ENCODE data around the gene TAS1R3.

The TAS1R3 gene

DNA sequence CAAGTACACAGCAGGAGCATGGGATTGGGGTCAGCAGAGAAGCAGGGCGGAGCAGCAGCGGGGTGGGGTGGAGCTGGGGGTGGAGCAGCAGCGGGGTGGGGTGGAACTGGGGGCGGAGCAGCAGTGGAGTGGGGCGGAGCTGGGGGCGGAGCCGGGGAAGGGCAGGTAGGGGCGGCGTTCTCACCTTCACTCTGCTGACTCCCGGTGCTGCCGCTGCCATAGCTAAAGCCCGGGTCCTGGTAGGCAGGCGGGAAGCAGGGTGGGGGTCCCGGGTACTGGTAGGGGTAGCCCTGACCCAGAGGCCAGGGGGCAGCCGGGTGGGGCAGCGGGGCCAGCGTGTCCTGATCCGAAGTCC, 6.7 kb downstream of the TAS1R3 start:
- H3K4me3 ChIP-seq (ENCODE audit: low read length) = no peak overlapping the region
- TF ChIP-seq, protein P1, sequence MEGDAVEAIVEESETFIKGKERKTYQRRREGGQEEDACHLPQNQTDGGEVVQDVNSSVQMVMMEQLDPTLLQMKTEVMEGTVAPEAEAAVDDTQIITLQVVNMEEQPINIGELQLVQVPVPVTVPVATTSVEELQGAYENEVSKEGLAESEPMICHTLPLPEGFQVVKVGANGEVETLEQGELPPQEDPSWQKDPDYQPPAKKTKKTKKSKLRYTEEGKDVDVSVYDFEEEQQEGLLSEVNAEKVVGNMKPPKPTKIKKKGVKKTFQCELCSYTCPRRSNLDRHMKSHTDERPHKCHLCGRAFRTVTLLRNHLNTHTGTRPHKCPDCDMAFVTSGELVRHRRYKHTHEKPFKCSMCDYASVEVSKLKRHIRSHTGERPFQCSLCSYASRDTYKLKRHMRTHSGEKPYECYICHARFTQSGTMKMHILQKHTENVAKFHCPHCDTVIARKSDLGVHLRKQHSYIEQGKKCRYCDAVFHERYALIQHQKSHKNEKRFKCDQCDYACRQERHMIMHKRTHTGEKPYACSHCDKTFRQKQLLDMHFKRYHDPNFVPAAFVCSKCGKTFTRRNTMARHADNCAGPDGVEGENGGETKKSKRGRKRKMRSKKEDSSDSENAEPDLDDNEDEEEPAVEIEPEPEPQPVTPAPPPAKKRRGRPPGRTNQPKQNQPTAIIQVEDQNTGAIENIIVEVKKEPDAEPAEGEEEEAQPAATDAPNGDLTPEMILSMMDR (conservative IDR thresholded peaks at IDR 0.05; ENCODE audit: low read depth, low read length) = no peak
- DNase-seq (ENCODE audit: low read depth) = no peak

GRCh38 chr1:1338278-1338677, 7.2 kb downstream of the TAS1R3 start:
- no peak overlapping the region for H3K4me3 ChIP-seq (ENCODE audit: low read length)
- no peak for DNase-seq (ENCODE audit: low read depth)
- TF ChIP-seq, protein P1 (conservative IDR thresholded peaks at IDR 0.05; ENCODE audit: low read depth, low read length) = no peak

GRCh38 chr1:1340185-1340584, 9.1 kb downstream of the TAS1R3 start:
- no peak for DNase-seq (ENCODE audit: low read depth)
- TF ChIP-seq, protein P1 (conservative IDR thresholded peaks at IDR 0.05; ENCODE audit: low read depth, low read length) = no peak

GRCh38 chr1:1340791-1341548, 9.9 kb downstream of the TAS1R3 start:
- H3K4me3 ChIP-seq (ENCODE audit: low read length) = no peak overlapping the region
- TF ChIP-seq, protein P1 (conservative IDR thresholded peaks at IDR 0.05; ENCODE audit: low read depth, low read length) = no peak
- no peak for DNase-seq (ENCODE audit: low read depth)

More at GRCh38 chr1:1340185-1340584, 9.1 kb downstream of the TAS1R3 start:
- H3K4me3 ChIP-seq (ENCODE audit: low read length) = no peak overlapping the region

GRCh38 chr1:1341549-1342021, 10.5 kb downstream of the TAS1R3 start:
- no peak overlapping the region for H3K4me3 ChIP-seq (ENCODE audit: low read length)
- TF ChIP-seq, protein P1 (conservative IDR thresholded peaks at IDR 0.05; ENCODE audit: low read depth, low read length) = no peak
- DNase-seq (ENCODE audit: low read depth) = no peak

GRCh38 chr1:1342061-1342562, 11.0 kb downstream of the TAS1R3 start:
- TF ChIP-seq, protein P1 (conservative IDR thresholded peaks at IDR 0.05; ENCODE audit: low read depth, low read length) = no peak
- no peak for DNase-seq (ENCODE audit: low read depth)
- H3K4me3 ChIP-seq (ENCODE audit: low read length) = no peak overlapping the region

GRCh38 chr1:1342584-1343115, 11.6 kb downstream of the TAS1R3 start:
- H3K4me3 ChIP-seq (ENCODE audit: low read length) = no peak overlapping the region
- TF ChIP-seq, protein P1 (conservative IDR thresholded peaks at IDR 0.05; ENCODE audit: low read depth, low read length) = no peak
- DNase-seq (ENCODE audit: low read depth) = no peak

Measured in retinal pigment epithelial cell (primary cell).